Lower leg skin (tissue), 4 donors: Measurements from ENCODE around the gene COL27A1. TPM values are rescaled to one million over a fixed set of nuclear protein-coding genes. Genes with fewer than 3 reads are reported as not detected.

Experiments
- DNase-seq, 2 donors: peaks; one replicate each; pipeline ENCODE4 v3.0.0-alpha.2; 2019; ENCODE audit warnings: low spot score in 2 of 2
- H3K4me3 ChIP-seq: fragments of 200-600 bp; sonication (generic); 2 replicates; pipeline ENCODE4 v1.5.1; 2017; ENCODE audit warnings: mild to moderate bottlenecking, low read depth; ENCODE audit not compliant: poor library complexity, severe bottlenecking
- CTCF ChIP-seq, 3 donors: fragments of 450-650 bp; IDR thresholded peaks; one replicate each; pipeline ENCODE4 v1.5.1; 2016; ENCODE audit warnings: antibody characterized with exemption in 3 of 3, mild to moderate bottlenecking in 3 of 3, moderate library complexity in 2 of 3
- POLR2A ChIP-seq, 2 donors: fragments of 450-650 bp; IDR thresholded peaks; one replicate each; pipeline ENCODE4 v1.6.1; 2016 to 2017; ENCODE audit warnings: antibody characterized with exemption in 2 of 2, mild to moderate bottlenecking in 1 of 2, moderate library complexity in 1 of 2
- whole genome bisulfite sequencing, 2 donors: methylation state at CpG; one replicate each; pipeline ENCODE4 v1.1.5; 2018; 5-methylcytosine and 5-hydroxymethylcytosine counted together
- intact Hi-C: fragments of 100-400 bp; cut with DNase I; formaldehyde crosslinking; loops from one replicate; pipeline ENCODE4 v1.15.0; 2023; ENCODE audit warnings: low total_unique reads
- total RNA-seq, 4 donors: library from RNA; depleted of rRNA; stranded (reverse); fragments of >200 nt; gene quantifications; one replicate each; pipeline ENCODE4 v1.1.0, GENCODE V29; 2016

Gene COL27A1
- total RNA-seq, 4 donors from 2014 or later: 9.4 to 16.1 (median 12.3) TPM

DNA sequence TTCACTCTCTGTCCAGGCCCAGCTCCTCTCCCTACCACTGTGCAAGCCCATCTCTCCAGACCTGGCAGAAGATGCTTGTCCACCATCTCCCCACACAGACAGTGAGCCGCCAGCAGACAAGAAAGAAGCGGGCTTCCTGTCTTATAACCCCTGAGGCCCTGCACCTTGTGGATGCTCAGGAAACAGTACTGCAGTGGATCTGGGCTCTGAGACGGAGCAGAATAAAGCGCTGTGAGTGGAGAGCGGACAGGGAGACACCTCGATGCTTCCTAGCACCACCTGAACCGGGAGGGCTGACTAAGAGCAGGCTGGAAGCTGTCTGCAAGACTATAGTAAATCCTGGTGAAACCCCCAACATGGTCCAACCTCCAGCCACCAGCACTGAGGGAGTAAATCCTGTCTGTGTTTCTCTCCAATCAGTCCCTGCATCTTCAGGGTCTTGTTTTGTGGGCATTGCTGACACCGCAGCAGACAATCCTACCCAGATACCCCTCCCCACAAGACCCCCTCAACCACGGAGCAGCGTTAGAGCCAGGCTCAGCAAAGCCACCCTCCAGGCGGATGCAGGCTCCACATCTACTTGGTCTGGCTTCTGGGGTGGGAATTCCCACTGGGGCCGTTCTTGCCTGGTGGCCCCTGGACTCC lies 193.0 kb downstream of the COL27A1 start:
- no peak overlapping the region for H3K4me3 ChIP-seq
- WGBS, 2 donors: 84 to 86% methylated on average over 11 to 12 of the region's 12 CpGs
- intact Hi-C loops: no loop called here
- DNase-seq: no peak
- no peak for TF ChIP-seq CTCF (IDR thresholded peaks at IDR 0.05)
- no peak for TF ChIP-seq POLR2A (IDR thresholded peaks at IDR 0.05)

DNA sequence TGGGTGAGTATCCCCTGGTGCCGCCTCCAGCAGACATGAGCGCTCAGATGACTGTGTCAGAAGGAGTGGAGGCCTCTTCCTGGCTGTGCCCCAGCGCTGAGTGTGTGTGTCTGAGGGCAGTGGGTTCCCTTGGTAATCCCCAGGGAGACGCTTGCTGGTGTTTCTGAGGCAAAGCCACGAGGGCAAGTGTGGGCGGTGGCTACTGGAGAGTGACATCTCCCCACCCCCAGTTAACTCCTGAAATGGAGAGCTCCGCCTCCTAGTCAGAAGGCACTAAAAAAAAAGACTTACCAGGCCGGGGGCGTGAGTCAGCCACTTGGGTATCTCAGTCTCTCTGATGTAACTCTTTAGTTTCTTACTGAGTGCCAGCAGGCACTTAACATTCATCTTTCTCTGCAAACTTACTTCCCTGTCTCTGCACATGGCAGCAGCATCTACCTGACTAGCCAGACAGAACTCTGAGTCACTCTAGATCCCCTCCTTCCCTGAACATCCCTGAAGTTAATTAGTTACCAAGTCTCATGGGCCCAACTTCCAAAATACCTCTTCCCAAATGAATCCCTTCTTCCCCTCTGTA lies 193.7 kb downstream of the COL27A1 start:
- DNase-seq: peak; percentile 66 to 91
- WGBS, 2 donors: 33 to 41% methylated on average over 8 to 9 of the region's 9 CpGs
- no peak for TF ChIP-seq POLR2A (IDR thresholded peaks at IDR 0.05)
- no peak for TF ChIP-seq CTCF (IDR thresholded peaks at IDR 0.05)

DNA sequence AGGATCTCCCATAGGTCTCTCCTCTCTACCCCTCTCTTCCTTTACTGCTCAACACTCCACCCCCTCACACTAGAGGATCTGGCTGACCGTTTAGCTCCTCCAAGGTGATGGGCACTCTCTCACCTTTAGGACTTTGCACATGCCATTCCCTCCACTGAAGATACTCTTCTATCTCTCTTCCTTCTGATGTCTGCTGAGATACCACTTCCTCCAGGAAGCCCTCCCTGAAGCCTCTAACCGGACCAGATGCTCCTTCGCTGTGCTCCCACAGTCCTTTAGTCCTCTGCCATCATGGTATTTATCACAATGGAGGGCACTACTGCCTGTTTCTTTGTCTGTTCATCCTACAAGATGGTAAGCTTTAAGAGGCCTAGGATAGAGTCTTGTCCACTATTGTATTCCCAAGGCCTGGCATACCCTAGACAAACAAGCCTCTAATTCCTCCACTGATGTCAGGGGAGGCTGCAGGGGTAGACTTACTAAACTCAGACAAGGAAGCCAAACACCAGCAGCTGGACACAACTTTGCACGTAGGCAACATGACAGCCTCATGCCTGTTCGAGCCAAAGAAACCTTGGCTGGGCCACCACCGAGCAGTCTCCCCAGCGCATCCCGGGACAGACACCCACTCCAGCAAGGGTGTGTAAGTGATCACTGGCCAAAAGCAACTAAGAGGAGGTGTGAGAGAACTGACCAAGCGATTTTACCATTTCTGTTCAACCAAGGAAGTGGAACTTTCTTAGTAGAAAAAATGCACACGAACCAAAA lies 194.6 kb downstream of the COL27A1 start:
- TF ChIP-seq POLR2A (IDR thresholded peaks at IDR 0.05): no peak
- no peak for TF ChIP-seq CTCF (IDR thresholded peaks at IDR 0.05)
- WGBS, 2 donors: 85 to 86% methylated on average over 10 of the region's 10 CpGs
- intact Hi-C loops: no loop called here
- DNase-seq: no peak
- no peak overlapping the region for H3K4me3 ChIP-seq

More for the DNA sequence above, 193.7 kb downstream of the COL27A1 start:
- intact Hi-C loops: no loop called here
- H3K4me3 ChIP-seq: no peak overlapping the region

- intact Hi-C loops: no loop called here
- WGBS, 2 donors: 88 to 93% methylated on average over 16 of the region's 16 CpGs
- TF ChIP-seq CTCF (IDR thresholded peaks at IDR 0.05): no peak
- TF ChIP-seq POLR2A (IDR thresholded peaks at IDR 0.05): no peak
- peak in 1 of 2 donors; percentile 67 for DNase-seq
- no peak overlapping the region for H3K4me3 ChIP-seq
Measured at GRCh38 chr9:114350636-114351401, 195.5 kb downstream of the COL27A1 start.

GRCh38 chr9:114351932-114352331 lies 196.6 kb downstream of the COL27A1 start:
- peak in 1 of 2 donors; percentile 49 for DNase-seq
- 73 to 77% methylated on average over 4 of the region's 4 CpGs for WGBS, 2 donors
- TF ChIP-seq CTCF (IDR thresholded peaks at IDR 0.05) (no peak), POLR2A (IDR thresholded peaks at IDR 0.05) (no peak)
- intact Hi-C loops: no loop called here
- H3K4me3 ChIP-seq: no peak overlapping the region
